MV-4-11 (cell line): ENCODE data around the gene HDAC7.
"Not testable (repeated sequence)": the region's sequence is repeated elsewhere in the genome, so short reads cannot be mapped to it uniquely, and the experiment has no call there.

Source experiments
- DNase-seq: peaks from one replicate; lab custom pipeline; 2025; lab: John Stamatoyannopoulos, UW

The HDAC7 gene

DNA sequence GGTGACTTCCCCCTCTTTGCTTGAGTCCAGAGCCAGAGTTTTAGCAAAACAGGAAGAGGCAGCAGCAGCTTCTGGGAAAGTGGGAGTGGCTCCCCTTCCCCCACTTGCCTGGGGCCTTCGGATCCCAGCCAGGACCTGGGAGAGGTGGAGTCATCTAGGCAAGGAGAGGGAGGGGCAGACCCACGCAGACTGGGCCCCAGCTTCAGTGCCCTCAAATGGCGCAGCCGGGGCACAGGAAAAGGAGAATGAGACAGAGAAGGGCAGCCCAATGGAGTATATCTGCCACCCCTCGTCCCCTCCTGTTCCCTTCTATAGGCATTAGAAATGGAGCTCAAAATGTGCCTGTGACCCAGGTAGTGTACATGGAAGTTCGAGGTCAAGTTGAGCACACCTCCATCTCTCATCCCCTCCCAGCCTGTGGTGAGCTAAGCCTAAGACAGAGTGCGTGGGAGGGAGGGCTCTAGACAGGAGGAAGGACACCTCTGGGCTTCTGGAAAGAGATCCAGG lies 9.3 kb upstream of the HDAC7 start:
- DNase-seq: peak; percentile 36

DNA sequence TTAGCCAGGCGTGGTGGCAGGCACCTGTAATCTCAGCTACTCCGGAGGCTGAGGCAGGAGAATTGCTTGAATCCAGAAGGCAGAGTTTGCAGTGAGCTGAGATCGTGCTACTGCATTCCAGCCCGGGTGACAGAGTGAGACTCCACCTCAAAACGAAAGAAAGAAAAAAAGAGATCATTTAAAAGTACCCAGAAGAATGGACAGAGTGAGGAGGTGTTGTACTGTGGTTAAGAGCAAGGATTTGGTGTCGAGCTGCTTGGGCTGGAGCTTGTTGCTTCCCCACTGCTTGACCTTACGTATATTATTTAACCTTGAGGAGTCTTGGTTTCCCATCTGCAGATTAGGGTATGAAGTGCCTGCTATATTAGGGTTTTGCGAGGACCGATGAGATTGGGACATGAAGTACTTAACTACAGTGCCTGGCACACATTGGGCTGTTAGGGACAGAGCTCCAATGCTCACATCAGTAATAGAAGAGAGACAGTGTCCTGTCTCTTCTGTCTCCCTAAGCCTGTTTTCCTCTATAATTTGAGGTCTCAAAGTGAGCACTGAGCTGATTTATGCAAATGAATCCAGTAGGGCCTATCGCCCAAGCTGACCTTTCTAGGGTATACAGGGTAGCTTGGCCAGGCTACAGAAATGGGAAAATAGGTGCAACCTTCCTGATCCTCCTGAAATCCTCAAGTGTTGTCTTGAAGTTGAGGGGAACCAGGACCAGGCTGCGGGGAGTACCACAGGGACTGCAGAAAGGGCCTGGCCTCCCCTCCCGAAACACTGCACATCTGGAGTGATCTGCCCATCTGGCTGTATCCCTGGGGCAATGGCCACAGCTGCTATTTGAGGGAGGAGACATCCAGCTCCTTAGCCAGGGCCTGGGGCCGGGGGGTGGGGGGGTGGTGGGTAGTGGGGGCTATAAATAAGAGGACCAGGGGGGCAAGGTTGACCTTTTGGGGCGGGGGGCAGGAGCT lies 8.6 kb upstream of the HDAC7 start:
- DNase-seq: no peak

- DNase-seq: no peak
These were observed 5.5 kb upstream of the HDAC7 start for GRCh38 chr12:47825173-47825639.

DNA sequence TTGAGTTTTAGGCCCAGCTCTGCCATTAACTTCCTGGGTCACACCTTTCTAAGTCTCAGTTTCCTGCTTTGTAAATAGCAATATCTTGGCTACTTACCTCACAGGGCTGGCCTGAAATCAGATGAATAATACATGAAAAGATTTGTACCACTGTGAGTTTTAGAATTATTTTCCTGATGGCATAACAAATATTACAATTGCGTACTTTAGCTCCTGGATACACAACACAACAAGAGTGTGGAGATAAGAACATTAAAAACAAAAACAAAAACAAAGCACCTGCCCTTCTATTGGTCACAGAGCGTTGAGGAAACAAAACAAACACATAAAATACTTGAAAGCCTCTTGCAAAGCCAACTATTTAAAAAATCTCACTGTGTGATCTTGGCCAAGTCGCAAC lies 4.9 kb upstream of the HDAC7 start:
- DNase-seq: no peak

GRCh38 chr12:47824198-47824597 lies 4.5 kb upstream of the HDAC7 start:
- no peak for DNase-seq

GRCh38 chr12:47823422-47824086 lies 3.9 kb upstream of the HDAC7 start:
- DNase-seq: no peak

GRCh38 chr12:47822863-47823262 lies 3.2 kb upstream of the HDAC7 start:
- no peak for DNase-seq

GRCh38 chr12:47822401-47822800 lies 2.7 kb upstream of the HDAC7 start:
- DNase-seq: no peak

DNA sequence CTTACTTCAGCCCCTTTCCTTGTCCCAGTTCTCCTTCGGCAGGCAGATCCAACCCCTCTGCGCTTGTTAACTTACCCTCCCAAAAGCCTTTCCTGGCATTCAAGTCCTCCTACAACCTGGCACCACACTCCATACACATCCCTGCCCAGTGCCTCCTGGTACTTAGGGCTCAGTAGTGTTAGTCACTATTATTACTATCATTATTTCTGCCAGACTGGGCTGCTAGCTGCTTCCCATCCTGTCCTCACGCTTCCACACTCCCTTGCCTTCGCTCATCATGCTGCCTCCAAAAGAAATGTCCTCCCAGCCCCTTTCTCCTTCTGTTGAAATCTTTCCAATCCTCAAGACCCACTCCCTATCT lies 1.6 kb upstream of the HDAC7 start:
- DNase-seq: no peak

- peak; percentile 55 for DNase-seq
These were observed 1.1 kb upstream of the HDAC7 start for GRCh38 chr12:47820631-47821345.

DNA sequence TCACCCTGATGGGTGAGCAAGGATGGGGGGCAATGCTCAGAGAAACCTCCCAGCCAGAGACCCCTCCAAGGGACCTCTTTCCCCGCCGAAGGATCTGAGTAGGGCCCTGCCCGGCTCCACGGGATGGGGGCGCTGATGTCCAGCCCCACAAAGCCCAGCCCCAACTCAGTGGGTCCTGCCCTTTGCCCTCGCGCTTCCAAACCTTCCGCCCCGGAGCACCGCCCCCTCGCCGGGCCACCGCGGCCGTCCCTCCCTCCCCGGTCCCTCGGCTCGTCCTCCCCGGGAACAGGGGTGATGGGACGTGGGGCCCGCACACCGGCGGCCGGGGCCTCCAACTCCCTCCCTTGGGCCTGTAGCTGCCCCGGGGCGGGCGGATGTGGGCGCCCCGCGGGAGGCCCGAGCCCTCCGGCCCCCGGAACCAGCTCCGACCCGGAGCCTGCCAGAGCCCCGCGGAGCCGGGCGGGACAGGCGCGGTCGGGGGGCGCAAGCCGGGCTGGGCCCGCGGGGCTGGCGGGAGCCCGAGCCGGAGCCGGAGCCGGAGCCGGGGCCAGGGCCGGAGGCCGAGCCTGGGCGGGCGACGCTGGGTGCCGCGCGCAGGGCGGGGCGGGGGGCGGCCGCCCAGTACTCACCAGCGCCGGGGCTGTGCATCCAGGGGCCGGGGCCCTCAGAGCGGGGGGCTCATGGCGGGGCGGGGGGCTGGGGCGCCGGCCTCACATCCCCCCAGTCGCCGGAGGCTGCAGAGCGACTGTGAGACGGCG lies 386 bp downstream of the HDAC7 start:
- DNase-seq: peak; percentile 31

GRCh38 chr12:47818467-47819137 lies 1.1 kb downstream of the HDAC7 start:
- DNase-seq: no peak

DNA sequence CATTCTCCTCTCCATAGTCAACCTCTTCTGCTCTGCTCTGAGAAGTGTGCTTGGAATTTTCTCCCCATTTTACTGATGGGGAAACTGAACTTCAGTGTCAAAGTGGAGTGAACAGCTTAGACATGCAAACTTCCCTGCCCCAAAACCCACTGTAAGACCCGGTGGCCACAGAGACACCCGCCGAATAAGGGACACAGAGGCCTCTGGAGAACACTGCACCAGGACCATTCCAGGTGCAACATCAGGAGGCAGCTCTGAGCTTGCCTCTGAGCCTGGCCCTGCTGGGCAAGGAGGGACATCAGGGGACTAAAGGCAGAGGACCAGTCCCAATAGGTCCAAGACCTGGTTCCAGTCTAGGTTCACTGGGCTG lies 1.7 kb downstream of the HDAC7 start:
- DNase-seq: no peak

DNA sequence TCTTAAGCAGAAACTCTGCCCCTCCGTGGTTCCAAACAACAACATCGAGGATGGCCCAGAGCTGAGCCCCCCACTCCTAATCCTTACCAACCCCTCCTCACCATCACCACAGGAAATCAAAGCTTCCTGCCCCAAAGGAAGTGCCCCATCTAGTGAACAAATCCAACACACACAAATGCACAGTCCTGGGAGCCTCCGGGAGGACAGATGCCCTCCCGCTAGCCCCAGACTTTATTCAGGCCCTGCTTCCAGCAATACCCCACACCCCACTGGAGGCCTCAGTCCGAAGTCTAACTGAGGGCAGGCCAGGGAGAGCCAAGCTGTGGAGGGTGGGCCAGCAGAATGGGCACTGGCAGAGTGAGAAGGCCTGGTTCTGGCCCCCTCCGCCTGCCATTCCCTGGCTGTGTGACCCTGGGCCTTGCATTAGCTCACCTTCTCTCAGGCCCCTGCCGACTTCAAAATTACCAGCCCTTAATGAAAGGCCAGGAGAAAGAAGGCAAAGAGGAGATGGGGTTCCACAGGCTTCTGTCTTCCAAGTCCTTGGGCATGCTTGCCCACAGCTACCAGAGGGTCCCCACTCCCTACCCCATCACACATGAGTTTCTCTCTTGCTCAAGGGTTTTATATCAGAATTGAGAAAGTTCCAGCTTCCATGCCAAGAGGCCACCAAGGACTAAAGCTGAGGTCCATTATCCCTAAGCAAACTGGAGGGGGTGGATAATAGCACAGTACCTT lies 2.3 kb downstream of the HDAC7 start:
- no peak for DNase-seq

GRCh38 chr12:47816403-47817271 lies 3.1 kb downstream of the HDAC7 start:
- DNase-seq: no peak

DNA sequence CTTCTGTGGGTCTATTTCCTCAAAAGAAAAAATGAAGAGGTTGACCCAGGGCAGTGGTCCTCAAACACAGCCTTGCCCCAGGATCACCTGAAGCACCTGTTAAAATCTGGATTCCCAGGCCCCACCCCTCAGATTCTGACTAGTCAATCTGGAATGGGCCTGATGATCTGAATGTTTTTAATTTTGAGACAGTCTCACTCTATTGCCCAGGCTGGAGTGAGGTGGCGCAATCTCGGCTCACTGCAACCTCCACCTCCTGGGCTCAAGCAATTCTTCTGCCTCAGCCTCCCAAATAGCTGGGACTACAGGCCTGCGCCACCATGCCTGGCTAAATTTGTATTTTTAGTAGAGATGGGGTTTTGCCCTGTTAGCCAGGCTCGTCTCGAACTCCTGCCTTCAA lies 4.3 kb downstream of the HDAC7 start:
- DNase-seq: not testable (repeated sequence)

DNA sequence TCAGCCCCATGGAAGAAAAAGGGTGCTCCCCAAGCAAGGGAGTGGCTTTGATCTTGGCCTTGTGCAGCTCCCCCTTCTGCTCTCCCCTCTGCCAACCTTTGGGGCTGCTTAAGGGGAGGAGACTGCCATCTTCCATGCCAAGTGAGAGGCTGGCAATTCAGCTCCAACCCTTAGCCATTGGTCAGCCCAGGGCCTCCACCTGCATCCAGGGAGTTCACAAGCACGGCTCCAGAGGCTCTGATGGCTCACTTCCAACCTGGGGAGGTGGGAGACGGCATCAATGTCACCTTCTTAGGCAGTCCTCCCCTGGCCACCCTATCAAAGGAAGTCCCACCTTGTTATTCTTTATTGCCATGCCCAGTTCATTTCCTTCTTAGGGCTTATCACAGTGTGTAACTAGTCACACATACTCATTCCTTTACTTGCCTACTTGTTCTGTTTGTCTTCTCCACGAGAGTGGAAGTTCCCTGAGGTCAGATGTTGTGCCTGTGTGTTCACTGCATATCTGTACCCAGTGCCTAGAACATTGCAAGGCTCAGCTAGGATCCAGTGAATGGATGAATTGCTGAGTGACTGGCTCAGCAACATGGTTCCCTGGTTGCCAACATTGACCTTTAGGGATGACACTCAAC lies 5.0 kb downstream of the HDAC7 start:
- DNase-seq: no peak

DNA sequence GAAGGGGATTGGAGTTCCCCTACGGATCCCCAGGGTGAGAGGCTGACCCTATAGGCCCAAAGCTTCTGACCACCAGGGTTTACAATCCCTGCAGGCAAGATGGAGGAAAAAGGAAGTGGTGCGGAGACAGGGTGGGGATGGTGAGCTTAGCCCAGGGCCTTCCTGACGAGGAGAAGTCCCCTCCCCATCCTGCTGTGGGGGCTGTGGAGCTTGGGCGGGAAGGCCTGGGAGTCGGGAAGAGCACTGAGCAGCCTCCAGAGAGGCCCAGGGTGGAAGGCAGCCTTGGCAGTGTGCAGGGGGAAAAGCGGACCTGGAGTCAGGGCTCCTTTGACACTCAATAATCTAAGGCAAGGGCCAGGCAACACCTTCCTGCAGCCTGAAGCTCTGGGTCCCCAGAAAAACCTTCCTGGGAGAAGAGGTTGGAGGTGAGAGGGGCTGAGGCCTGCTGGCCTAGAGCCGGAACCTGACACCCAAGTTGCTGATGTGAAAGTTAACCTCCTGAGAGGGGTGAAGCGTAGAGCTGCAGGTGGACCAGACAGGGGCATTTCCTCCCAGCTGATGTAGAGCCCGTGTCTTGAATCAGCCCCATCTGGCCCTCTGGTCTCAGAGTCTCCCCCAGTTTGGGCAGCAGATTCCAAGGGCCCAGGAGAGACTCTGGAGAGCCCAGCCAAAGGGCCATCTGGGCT lies 6.0 kb downstream of the HDAC7 start:
- peak; percentile 76 for DNase-seq
